ENCODE measurements around the gene SCARB2. TPM values are rescaled to one million over a fixed set of nuclear protein-coding genes. Genes with fewer than 3 reads are reported as not detected.

The SCARB2 gene
- total and polyA plus RNA-seq, 8 donors: 36.8 to 123 (median 72.4) TPM

- ATAC-seq: peak in 3 of 4 donors; percentile 8 to 10 (median 9)
- TF ChIP-seq CTCF (IDR thresholded peaks at IDR 0.05): no peak
- H3K36me3 ChIP-seq: no peaks in the 10 kb centered on the region
- no peak for DNase-seq
- H3K9me3 ChIP-seq: no peaks in the 10 kb centered on the region
- intact Hi-C loops (cut with DNase I): no loop called here
- 8 to 15% methylated on average over 10 of the region's 10 CpGs for WGBS, 2 donors
- H3K4me1 ChIP-seq: peaks cover 30 to 62% (median 43%) of the 10 kb centered on the region in 3 donors
- peak overlapping the region; percentile 55 to 92 (median 83) for H3K4me3 ChIP-seq
- H3K27ac ChIP-seq: peak overlapping the region; percentile 94 to 99 (median 96)
- FAIRE-seq: no peak
- H3K27me3 ChIP-seq: no peaks in the 10 kb centered on the region
Observed at GRCh38 chr4:76214177-76214675, 602 bp upstream of the SCARB2 start.

- H3K4me3 ChIP-seq: peak overlapping the region; percentile 55 to 92 (median 83)
- H3K9me3 ChIP-seq: no peaks in the 10 kb centered on the region
- ATAC-seq: peak in 2 of 4 donors; percentile 33 to 35
- TF ChIP-seq CTCF (IDR thresholded peaks at IDR 0.05): no peak
- 0 to 2% methylated on average over 14 of the region's 14 CpGs for WGBS, 2 donors
- intact Hi-C loops (cut with DNase I): no loop called here
- no peaks in the 10 kb centered on the region for H3K36me3 ChIP-seq
- H3K27ac ChIP-seq: peak overlapping the region; percentile 94 to 99 (median 96)
- H3K4me1 ChIP-seq: peaks cover 30 to 68% (median 45%) of the 10 kb centered on the region in 3 donors
- DNase-seq: no peak
- no peaks in the 10 kb centered on the region for H3K27me3 ChIP-seq
- FAIRE-seq: no peak
Observed at GRCh38 chr4:76212851-76213414, 691 bp downstream of the SCARB2 start.

GRCh38 chr4:76211769-76212708, 1.6 kb downstream of the SCARB2 start:
- H3K4me1 ChIP-seq: peaks cover 38 to 70% (median 54%) of the 10 kb centered on the region in 3 donors
- peak overlapping the region in 3 of 4 donors; percentile 94 to 99 (median 97) for H3K27ac ChIP-seq
- FAIRE-seq: no peak

GRCh38 chr4:76210452-76210851, 3.2 kb downstream of the SCARB2 start:
- Histone ChIP-seq H3K36me3 (no peaks in the 10 kb centered on the region), H3K27me3 (no peaks in the 10 kb centered on the region), H3K27ac (peak overlapping the region in 2 of 4 donors; percentile 97 to 99), H3K9me3 (no peaks in the 10 kb centered on the region), H3K4me1 (peaks cover 41 to 73% (median 68%) of the 10 kb centered on the region in 3 donors), H3K4me3 (peak overlapping the region in 1 of 4 donors; percentile 76)
- ATAC-seq (no peak), DNase-seq (no peak), FAIRE-seq (no peak)
- 29 to 49% methylated on average over 4 of the region's 4 CpGs for whole genome bisulfite sequencing, 2 donors
- TF ChIP-seq CTCF (IDR thresholded peaks at IDR 0.05): no peak
- intact Hi-C loops (cut with DNase I): no loop called here

More at GRCh38 chr4:76211769-76212708, 1.6 kb downstream of the SCARB2 start:
- 12 to 14% methylated on average over 6 of the region's 6 CpGs for WGBS, 2 donors
- Histone ChIP-seq H3K36me3 (no peaks in the 10 kb centered on the region), H3K4me3 (peak overlapping the region; percentile 55 to 92 (median 83)), H3K9me3 (no peaks in the 10 kb centered on the region), H3K27me3 (no peaks in the 10 kb centered on the region)
- ATAC-seq (peak in 1 of 4 donors; percentile 1), DNase-seq (no peak)
- intact Hi-C loops (cut with DNase I): no loop called here
- TF ChIP-seq CTCF (IDR thresholded peaks at IDR 0.05): no peak
